SK-N-MC (cell line): ENCODE measurements around the gene NR3C1.

Experiments
- EZH2 ChIP-seq: fragments of 200-600 bp; sonication (generic); IDR thresholded peaks from one replicate; pipeline ENCODE4 v1.6.1; 2017; ENCODE audit warnings: antibody characterized with exemption
- POLR2AphosphoS5 ChIP-seq: IDR thresholded peaks from 2 replicates; pipeline ENCODE4 v1.6.1; 2012; ENCODE audit warnings: mild to moderate bottlenecking, low read depth, low read length, borderline replicate concordance

DNA sequence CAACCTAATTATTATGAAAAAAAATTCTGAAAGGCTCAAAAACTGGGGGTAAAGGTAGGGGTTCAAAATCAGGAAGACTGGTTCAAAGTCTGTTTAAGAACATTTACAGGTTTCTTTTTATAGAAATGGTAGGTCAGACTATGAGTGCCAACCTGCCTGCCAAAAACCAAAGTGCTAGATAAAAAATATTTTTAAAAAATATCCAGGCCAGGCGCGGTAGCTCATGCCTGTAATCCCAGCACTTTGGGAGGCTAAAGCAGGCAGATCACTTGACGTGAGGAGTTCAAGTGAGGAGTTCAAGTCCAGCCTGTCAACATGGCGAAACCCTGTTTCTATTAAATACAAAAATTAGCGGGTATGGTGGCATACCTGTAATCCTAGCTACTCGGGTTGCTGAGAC lies 67.0 kb downstream of the NR3C1 start:
- no peak for TF ChIP-seq POLR2AphosphoS5
- no peak for TF ChIP-seq EZH2
